Stimulated activated CD4-positive, alpha-beta T cell treated with anti-CD3 and anti-CD28 coated beads, Interleukin-15, amount 100 ng/mL, for 1 hour (primary cell): Measurements from ENCODE around the gene BMAL1.
"Not testable (repeated sequence)": the region's sequence is repeated elsewhere in the genome, so short reads cannot be mapped to it uniquely, and the experiment has no call there.

Experiments
- DNase-seq, 2 donors: peaks; one replicate each; pipeline ENCODE4 v3.0.0-alpha.2; 2020; ENCODE audit warnings: low read depth in 1 of 2, low spot score in 1 of 2

Gene BMAL1

GRCh38 chr11:13375798-13376197 lies 98.2 kb downstream of the BMAL1 start:
- no peak for DNase-seq

- no peak for DNase-seq
Observed at GRCh38 chr11:13376402-13376801, 98.8 kb downstream of the BMAL1 start.

GRCh38 chr11:13376838-13377237 lies 99.2 kb downstream of the BMAL1 start:
- no peak for DNase-seq

DNA sequence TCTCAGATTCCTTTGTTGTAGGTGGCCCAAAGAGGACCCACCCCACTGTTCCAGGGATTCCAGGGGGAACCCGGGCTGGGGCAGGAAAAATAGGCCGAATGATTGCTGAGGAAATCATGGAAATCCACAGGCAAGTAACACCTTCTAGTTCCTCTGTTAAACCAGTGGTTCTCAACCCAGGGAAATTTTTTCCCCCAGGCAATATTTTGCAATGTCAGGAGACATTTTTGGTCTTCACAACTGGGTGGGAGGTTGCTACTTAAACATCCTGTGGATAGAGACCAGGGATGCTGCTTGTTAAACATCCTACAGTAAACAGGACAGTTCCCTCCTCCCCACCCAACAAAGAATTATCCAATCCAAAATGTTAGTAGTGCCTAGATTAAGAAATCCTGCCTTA lies 100.7 kb downstream of the BMAL1 start:
- DNase-seq = no peak

- no peak for DNase-seq
Observed at GRCh38 chr11:13380731-13381130, 103.1 kb downstream of the BMAL1 start.

- no peak for DNase-seq
Observed at GRCh38 chr11:13382751-13383150, 105.2 kb downstream of the BMAL1 start.

- no peak for DNase-seq
Observed at GRCh38 chr11:13384908-13385640, 107.5 kb downstream of the BMAL1 start.

GRCh38 chr11:13386567-13386966 lies 109.0 kb downstream of the BMAL1 start:
- no peak for DNase-seq

DNA sequence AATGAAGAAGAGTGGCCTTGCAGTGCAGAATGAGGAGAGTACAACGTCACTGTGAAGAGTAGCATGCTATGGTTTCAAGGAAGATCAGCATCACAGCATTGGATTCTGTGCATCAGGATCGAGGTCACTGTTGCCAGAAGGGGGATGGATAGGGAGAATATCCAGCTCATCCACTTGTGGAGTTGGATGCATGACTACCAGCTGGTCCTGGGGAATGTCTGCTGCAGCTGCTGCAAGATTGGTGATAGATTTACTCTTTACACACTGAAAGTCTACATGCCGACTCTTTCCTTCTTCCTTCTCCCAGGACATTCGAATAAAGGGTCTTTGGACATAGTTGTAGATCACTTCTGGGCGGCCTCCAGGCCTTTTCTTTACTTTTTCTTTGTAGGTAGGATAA lies 111.2 kb downstream of the BMAL1 start:
- no peak for DNase-seq

GRCh38 chr11:13391217-13391616 lies 113.6 kb downstream of the BMAL1 start:
- no peak for DNase-seq

DNA sequence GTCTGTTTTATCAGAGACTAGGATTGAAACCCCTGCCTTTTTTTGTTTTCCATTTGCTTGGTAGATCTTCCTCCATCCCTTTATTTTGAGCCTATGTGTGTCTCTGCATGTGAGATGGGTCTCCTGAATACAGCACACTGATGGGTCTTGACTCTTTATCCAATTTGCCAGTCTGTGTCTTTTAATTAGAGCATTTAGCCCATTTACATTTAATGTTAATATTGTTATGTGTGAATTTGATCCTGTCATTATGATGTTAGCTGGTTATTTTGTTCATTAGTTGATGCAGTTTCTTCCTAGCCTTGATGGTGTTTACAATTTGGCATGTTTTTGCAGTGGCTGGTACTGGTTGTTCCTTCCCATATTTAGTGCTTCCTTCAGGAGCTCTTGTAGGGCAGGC lies 120.7 kb downstream of the BMAL1 start:
- not testable (repeated sequence) for DNase-seq

GRCh38 chr11:13405220-13405619 lies 127.6 kb downstream of the BMAL1 start:
- no peak for DNase-seq

GRCh38 chr11:13415201-13415600 lies 137.6 kb downstream of the BMAL1 start:
- no peak for DNase-seq

DNA sequence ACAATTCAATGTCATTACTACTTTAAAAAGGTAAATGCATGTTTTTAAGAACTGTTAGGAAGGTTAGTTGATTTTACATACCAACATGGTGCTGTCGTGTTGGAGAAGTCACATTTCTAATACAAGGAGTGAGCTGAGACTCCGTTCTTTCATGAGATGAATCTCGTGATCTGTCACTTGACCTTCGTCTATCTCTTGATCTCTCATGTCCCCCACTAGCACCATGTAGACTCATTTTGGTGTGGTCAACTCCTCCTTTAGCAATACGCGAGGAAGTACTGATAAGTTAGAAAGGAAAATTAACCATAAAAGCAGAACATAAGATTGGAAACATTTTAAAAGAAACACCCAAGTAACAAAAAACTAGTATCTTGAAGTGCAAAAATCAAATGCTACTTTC lies 144.0 kb downstream of the BMAL1 start:
- DNase-seq = no peak

DNA sequence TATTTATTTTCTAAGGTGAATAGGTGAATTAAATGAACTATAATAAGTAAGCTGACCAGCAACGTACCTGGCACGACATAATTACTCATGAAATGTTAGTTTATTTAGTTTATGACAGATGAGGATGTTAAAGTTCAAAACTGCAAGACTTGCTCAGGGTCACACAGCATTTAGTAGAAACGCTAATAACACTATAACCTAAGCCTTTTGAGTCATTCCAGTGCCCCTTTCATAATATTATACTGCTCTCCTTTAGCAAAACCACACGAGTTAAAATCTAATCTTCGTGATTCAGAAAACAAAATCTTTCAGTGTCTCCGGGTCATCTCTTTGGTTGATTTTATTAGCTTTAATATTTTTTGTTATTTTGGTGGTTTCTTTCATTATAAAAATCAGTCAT lies 145.8 kb downstream of the BMAL1 start:
- no peak for DNase-seq

DNA sequence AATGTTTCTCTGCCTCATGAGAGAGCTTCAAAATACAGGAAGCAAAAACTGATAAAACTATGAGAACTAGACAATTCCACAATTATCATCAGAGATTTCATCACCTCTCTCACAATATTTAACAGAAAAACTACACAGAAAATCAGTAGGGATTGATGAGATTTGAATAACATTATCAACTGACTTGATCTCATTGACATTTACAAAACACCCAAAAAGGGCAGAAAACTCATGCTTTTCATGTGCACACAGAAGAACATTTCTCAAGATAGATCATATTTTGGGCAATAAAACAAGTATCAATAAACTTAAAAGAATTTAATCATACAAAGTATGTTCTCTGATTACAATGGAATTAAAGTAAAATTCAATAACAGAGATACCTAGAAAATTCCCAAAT lies 149.8 kb downstream of the BMAL1 start:
- DNase-seq = no peak

DNA sequence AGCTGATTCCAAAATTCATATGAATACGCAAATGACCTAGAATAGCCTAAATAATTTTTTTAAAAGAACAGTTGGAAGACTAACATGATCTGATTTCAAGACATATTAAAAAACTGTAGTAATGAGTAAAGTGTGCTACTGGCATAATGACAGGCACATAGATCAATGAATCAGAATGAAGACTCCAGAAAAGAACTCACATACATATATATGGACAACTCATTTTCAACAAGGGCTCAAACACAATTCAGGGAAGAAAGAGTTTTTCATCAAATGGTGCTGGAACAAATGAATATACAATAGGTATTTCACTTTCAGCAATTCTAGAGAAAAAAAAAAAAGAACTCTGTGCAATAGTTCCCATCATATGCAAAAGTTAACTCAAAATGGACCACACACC lies 151.7 kb downstream of the BMAL1 start:
- no peak for DNase-seq

DNA sequence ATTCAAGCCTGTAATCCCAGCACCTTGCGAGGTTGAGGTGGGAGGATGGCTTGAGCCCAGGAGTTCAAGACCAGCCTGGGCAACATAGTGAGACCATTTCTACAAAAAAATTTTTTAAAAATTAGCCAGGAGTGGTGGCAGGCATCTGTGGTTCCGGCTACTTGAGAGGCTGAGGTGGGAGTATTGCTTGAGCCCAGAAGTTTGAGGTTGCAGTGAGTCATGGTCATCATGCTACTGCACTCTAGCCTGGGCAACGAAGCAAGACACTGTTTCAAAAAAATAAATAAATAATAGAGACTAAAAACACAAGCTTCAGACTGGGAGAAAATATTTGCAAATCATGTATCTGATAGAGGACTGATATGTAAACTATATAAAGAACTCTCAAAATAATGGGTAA lies 152.2 kb downstream of the BMAL1 start:
- no peak for DNase-seq

- no peak for DNase-seq
Observed at GRCh38 chr11:13433437-13433836, 155.8 kb downstream of the BMAL1 start.

- DNase-seq = no peak
Observed at GRCh38 chr11:13434247-13435205, 156.9 kb downstream of the BMAL1 start.

DNA sequence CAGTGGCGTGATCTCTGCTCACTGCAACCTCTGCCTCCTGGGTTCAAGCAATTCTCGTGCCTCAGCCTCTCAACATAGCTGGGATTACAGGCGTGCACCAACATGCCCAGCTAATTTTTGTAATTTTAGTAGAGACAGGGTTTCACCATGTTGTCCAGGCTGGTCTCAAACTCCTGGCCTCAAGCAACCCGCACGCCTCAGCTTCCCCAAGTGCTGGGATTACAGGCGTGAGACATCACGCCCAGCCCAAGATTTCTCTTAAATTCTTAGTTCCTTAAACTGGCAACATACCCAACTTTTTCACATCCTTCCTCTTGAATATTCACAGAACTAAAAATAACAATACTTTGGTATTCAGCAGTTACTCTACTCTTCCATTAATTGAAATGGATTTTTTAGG lies 159.2 kb downstream of the BMAL1 start:
- not testable (repeated sequence) for DNase-seq
